Raji (cell line): ENCODE data around the gene CASP1.

Experiments used
- POLR2A ChIP-seq: IDR thresholded peaks from 2 replicates; pipeline ENCODE4 v1.6.1; 2011; ENCODE audit warnings: low read depth, low read length, control low read depth; ENCODE audit not compliant: insufficient read depth

Gene CASP1

DNA sequence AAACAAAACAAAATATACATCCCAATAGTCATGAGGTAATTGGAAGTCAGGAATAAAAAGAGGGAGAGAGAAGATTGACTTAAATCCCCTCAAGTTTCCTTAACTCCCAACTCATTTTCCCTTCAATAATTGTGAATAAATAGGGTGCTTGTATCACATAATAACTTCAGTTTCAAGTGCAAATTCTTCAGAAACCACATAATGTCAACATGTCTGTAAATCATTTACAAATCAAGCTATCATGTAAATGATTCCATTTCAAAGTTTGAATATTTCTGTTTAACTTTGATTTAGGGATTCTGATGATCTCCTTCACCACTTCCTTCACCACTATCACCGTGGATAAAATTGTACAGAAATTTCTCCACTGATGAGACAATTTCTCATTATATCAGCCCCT lies 35.2 kb downstream of the CASP1 start:
- no peak for TF ChIP-seq POLR2A

DNA sequence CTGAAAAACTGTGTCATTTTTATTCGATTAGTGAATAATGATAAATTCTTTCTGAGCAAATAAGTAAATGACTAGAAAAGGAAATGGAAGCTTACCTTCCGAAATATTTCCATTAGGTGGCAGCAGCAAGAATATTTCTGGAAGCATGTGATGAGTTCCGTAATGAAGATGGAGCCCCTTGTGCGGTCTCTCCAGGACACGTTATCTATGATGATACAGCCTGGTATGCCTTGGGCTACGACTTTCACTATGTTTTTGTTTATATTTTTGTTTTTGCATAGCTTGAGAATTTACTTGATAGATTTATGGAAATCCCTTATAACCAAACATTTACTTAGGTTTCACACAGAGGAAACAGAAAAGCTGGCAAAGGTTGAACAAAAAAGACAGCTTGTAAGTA lies 37.7 kb downstream of the CASP1 start:
- TF ChIP-seq POLR2A, result no peak

GRCh38 chr11:104995001-104995408 lies 39.9 kb downstream of the CASP1 start:
- TF ChIP-seq POLR2A, result no peak

GRCh38 chr11:104992781-104993180 lies 42.2 kb downstream of the CASP1 start:
- TF ChIP-seq POLR2A, result no peak

GRCh38 chr11:104991994-104992393 lies 43.0 kb downstream of the CASP1 start:
- TF ChIP-seq POLR2A, result no peak

DNA sequence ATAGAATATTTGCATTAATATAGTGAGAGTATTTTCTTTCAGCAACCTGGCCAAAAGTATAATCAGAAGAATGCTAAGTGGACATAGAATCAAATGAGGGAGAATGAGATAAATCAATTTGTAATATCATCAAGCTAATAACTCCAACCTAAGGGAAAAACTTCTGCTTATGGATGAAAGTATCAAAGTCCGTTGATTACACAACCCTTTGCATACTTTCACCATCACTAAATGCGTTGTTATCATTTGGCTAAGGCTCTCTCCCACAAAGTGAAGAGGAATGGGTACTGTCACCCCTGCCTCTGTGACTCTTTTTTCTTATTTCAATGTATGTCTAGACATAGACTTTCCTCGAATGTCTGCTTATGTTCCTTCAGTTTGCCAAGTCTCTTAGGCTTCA lies 50.1 kb downstream of the CASP1 start:
- no peak for TF ChIP-seq POLR2A

DNA sequence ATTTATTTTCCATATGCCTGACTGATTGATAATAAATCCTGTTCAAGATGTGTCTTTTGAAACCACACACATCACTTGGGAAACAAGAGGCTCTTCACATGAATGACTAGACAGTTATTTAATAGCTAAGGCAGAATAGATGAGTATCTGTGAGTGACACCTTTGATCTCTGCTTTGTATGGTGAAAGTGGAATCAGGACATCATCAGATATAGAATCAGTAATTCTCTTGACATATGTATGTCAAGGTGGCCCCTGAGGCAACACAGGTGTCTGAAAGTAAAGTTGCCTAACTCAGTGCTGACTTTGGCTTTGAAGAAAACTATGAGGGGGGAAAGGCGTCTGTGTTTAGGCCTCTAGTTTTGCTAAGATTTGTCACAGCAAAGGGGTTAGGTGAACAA lies 55.1 kb downstream of the CASP1 start:
- TF ChIP-seq POLR2A, result no peak
